GM19395 (cell line): ENCODE measurements around the gene KIF26B.

ENCODE experiments used
- ATAC-seq: cut with Tn5 transposase; IDR thresholded peaks from one replicate; pipeline ENCODE4 v1.9.1; 2021; ENCODE audit warnings: mild to moderate bottlenecking, moderate library complexity; ENCODE audit not compliant: unreplicated experiment

KIF26B gene

GRCh38 chr1:245542365-245542764 is 387.6 kb downstream of the KIF26B start:
- ATAC-seq = no peak

- no peak for ATAC-seq
Observed at GRCh38 chr1:245544236-245544635, 389.5 kb downstream of the KIF26B start.

- no peak for ATAC-seq
Observed at GRCh38 chr1:245546875-245547274, 392.1 kb downstream of the KIF26B start.

GRCh38 chr1:245549996-245550719 is 395.4 kb downstream of the KIF26B start:
- no peak for ATAC-seq

- ATAC-seq = no peak
Observed at GRCh38 chr1:245550720-245551043, 395.9 kb downstream of the KIF26B start.

- ATAC-seq = no peak
Observed at GRCh38 chr1:245551536-245551935, 396.8 kb downstream of the KIF26B start.

GRCh38 chr1:245552331-245552730 is 397.5 kb downstream of the KIF26B start:
- no peak for ATAC-seq

- ATAC-seq = no peak
Observed at GRCh38 chr1:245556057-245556456, 401.3 kb downstream of the KIF26B start.

- no peak for ATAC-seq
Observed at GRCh38 chr1:245558069-245558468, 403.3 kb downstream of the KIF26B start.

GRCh38 chr1:245560316-245560859 is 405.6 kb downstream of the KIF26B start:
- ATAC-seq = no peak

- no peak for ATAC-seq
Observed at GRCh38 chr1:245561665-245562234, 407.0 kb downstream of the KIF26B start.

- ATAC-seq = no peak
Observed at GRCh38 chr1:245566134-245566533, 411.3 kb downstream of the KIF26B start.

GRCh38 chr1:245566952-245567351 is 412.2 kb downstream of the KIF26B start:
- no peak for ATAC-seq

- no peak for ATAC-seq
Observed at GRCh38 chr1:245571815-245572294, 417.1 kb downstream of the KIF26B start.

GRCh38 chr1:245572709-245573108 is 417.9 kb downstream of the KIF26B start:
- ATAC-seq = no peak

- ATAC-seq = no peak
Observed at GRCh38 chr1:245575710-245576109, 420.9 kb downstream of the KIF26B start.

GRCh38 chr1:245576323-245576722 is 421.5 kb downstream of the KIF26B start:
- ATAC-seq = no peak

- no peak for ATAC-seq
Observed at GRCh38 chr1:245577191-245578157, 422.7 kb downstream of the KIF26B start.

GRCh38 chr1:245578308-245578707 is 423.5 kb downstream of the KIF26B start:
- ATAC-seq = no peak

- ATAC-seq = no peak
Observed at GRCh38 chr1:245578771-245579170, 424.0 kb downstream of the KIF26B start.

GRCh38 chr1:245579881-245580280 is 425.1 kb downstream of the KIF26B start:
- ATAC-seq = no peak
